HL-60 (cell line): Measurements from ENCODE around the gene ALKAL2.

Source experiments
- POLR2AphosphoS5 ChIP-seq: IDR thresholded peaks from 2 replicates; pipeline ENCODE4 v1.6.1; 2012; ENCODE audit warnings: low read depth
- TF ChIP-seq, protein P1 (sequence below): IDR thresholded peaks from one replicate; pipeline ENCODE4 v1.5.1; 2011; ENCODE audit warnings: low read length, control low read depth, inconsistent platforms; ENCODE audit not compliant: insufficient read depth

- no peak for TF ChIP-seq POLR2AphosphoS5
- TF ChIP-seq, protein P1, sequence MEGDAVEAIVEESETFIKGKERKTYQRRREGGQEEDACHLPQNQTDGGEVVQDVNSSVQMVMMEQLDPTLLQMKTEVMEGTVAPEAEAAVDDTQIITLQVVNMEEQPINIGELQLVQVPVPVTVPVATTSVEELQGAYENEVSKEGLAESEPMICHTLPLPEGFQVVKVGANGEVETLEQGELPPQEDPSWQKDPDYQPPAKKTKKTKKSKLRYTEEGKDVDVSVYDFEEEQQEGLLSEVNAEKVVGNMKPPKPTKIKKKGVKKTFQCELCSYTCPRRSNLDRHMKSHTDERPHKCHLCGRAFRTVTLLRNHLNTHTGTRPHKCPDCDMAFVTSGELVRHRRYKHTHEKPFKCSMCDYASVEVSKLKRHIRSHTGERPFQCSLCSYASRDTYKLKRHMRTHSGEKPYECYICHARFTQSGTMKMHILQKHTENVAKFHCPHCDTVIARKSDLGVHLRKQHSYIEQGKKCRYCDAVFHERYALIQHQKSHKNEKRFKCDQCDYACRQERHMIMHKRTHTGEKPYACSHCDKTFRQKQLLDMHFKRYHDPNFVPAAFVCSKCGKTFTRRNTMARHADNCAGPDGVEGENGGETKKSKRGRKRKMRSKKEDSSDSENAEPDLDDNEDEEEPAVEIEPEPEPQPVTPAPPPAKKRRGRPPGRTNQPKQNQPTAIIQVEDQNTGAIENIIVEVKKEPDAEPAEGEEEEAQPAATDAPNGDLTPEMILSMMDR = no peak
Measured at GRCh38 chr2:279956-280649, 7.8 kb downstream of the ALKAL2 start.
